Common myeloid progenitor, CD34-positive (primary cell): ENCODE measurements around the gene SLC43A2.

Experiments used
- CTCF ChIA-PET: fragments of 350-600 bp; sonication (Branson Sonifier 250); formaldehyde crosslinking; loops from one replicate; lab custom pipeline; 2021; ENCODE audit warnings: antibody characterized with exemption; lab: Charles Lee
- POLR2A ChIA-PET: fragments of 350-600 bp; sonication (Branson Sonifier 250); formaldehyde crosslinking; loops from one replicate; lab custom pipeline; 2021; ENCODE audit warnings: antibody characterized with exemption; lab: Charles Lee
- DNase-seq, 3 donors: peaks; one replicate each; pipeline versions ENCODE4 v3.0.0 to v3.0.0-alpha.2; 2013
- H3K27ac ChIP-seq, 2 experiments: 1 replicate in 1 of 2; 2 replicates in 1 of 2; pipeline ENCODE4 v1.7.0; 2013; ENCODE audit warnings: inconsistent platforms in 2 of 2, low read length in 2 of 2, mild to moderate bottlenecking in 2 of 2, low read depth in 1 of 2, moderate library complexity in 1 of 2; ENCODE audit not compliant: severe bottlenecking in 2 of 2, insufficient read depth in 1 of 2, poor library complexity in 1 of 2
- H3K27me3 ChIP-seq, 5 experiments: replicated peaks in 2 of 5; 1 replicate in 3 of 5; 2 replicates in 2 of 5; pipeline versions ENCODE4 v1.6.1 to v1.7.0; 2013; ENCODE audit warnings: low read length in 4 of 5, mild to moderate bottlenecking in 2 of 5, moderate library complexity in 2 of 5, inconsistent platforms in 1 of 5; ENCODE audit not compliant: insufficient read depth in 5 of 5, control insufficient read depth in 4 of 5
- H3K36me3 ChIP-seq, 4 experiments: 1 replicate in 2 of 4; 2 replicates in 2 of 4; pipeline versions ENCODE4 v1.6.1 to v1.7.0; 2013; ENCODE audit warnings: low read length in 3 of 4, control low read depth in 1 of 4, mild to moderate bottlenecking in 1 of 4; ENCODE audit not compliant: control insufficient read depth in 4 of 4, insufficient read depth in 4 of 4
- H3K4me1 ChIP-seq, 4 experiments: 1 replicate in 3 of 4; 2 replicates in 1 of 4; pipeline versions ENCODE4 v1.6.1 to v1.7.1; 2013; ENCODE audit warnings: low read length in 3 of 4, mild to moderate bottlenecking in 3 of 4, control low read depth in 1 of 4, inconsistent platforms in 1 of 4, moderate library complexity in 1 of 4; ENCODE audit not compliant: control insufficient read depth in 4 of 4, insufficient read depth in 4 of 4; ENCODE audit errors: control extremely low read depth in 1 of 4
- H3K4me3 ChIP-seq, 7 experiments: 1 replicate in 4 of 7; 2 replicates in 3 of 7; pipeline versions ENCODE4 v1.5.1 to v1.7.0; 2013; ENCODE audit warnings: mild to moderate bottlenecking in 7 of 7, low read length in 6 of 7, moderate library complexity in 6 of 7, inconsistent platforms in 2 of 7, low read depth in 2 of 7, control low read depth in 1 of 7; ENCODE audit not compliant: insufficient read depth in 4 of 7, control insufficient read depth in 1 of 7; ENCODE audit errors: extremely low read depth in 1 of 7
- H3K9me3 ChIP-seq, 5 experiments: 1 replicate in 4 of 5; 2 replicates in 1 of 5; pipeline versions ENCODE4 v1.6.1 to v1.7.1; 2013; ENCODE audit warnings: low read length in 4 of 5, mild to moderate bottlenecking in 2 of 5, inconsistent platforms in 1 of 5, low read depth in 1 of 5, moderate library complexity in 1 of 5; ENCODE audit not compliant: control insufficient read depth in 4 of 5, insufficient read depth in 2 of 5; ENCODE audit errors: control extremely low read depth in 1 of 5
- WGBS: methylation state at CpG from one replicate; pipeline ENCODE4 v1.1.5; 2013; ENCODE audit not compliant: insufficient coverage; 5-methylcytosine and 5-hydroxymethylcytosine counted together

Gene SLC43A2

DNA sequence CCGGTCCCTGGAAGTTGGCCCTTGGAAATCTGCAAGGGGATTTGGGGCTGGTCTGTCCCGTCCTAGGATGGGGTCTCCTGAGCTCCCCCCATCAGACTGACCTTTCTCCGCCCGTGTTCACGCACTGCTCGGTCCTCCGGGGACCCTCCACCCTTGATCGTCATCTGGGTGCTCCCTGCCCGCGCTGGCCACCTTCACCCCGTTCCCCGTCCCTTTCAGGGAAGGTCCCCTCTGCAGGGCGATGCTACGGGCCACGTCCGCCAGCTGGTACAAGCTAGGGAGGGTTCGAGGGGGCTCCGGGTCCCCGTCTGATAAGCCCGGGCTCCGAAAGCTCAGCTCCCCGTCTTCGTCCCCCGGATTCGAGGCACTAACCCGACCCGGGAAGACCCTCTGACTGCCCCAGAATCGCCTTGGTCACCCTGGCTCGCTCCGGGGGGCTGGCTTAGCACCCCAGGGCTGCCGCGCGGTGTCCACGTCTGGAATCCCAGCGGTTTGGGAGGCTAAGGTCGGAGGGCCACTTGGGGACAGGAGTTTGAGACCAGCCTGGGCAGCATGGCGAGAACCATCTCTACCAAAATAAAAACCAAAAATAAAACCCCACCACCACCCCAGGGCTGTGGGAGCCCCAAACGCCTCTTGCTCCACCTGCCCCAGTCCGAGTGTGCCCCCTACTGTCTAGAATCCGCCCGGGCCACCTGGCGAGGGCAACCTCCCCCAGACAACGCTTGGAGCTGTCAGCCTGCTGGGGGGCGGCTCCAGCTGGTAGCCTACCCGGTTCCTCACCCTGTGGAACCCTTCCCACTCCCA lies 1.1 kb upstream of the SLC43A2 start:
- WGBS: 0% methylated on average over 33 of the region's 45 CpGs
- Histone ChIP-seq H3K27ac (peak overlapping the region in 1 of 2 experiments; percentile 68), H3K9me3 (no peaks in the 10 kb centered on the region), H3K4me1 (peaks cover 3 to 58% (median 48%) of the 10 kb centered on the region in 4 experiments), H3K4me3 (peak overlapping the region; percentile 32 to 96 (median 80)), H3K36me3 (peaks cover 0 to 12% (median 2%) of the 10 kb centered on the region in 4 experiments), H3K27me3 (no peaks in the 10 kb centered on the region)
- peak; percentile 76 to 87 (median 84) for DNase-seq
- ChIA-PET CTCF (interaction anchor here (0.6 to 11.2 kb wide), 27 partner anchors 12 to 370 kb away, joined by 3 to 225 read pairs (median 4); partner anchors contain the start of genes RILP and SCARF1), POLR2A (interaction anchor here (0.6 to 4.1 kb wide), 6 partner anchors 15 to 55 kb away, joined by 3 to 40 read pairs (median 4); partner anchors contain the start of gene SCARF1)

GRCh38 chr17:1628856-1629503 lies 346 bp upstream of the SLC43A2 start:
- WGBS: under 1% methylated on average over 51 of the region's 77 CpGs
- H3K4me1 ChIP-seq: peaks cover 3 to 59% (median 50%) of the 10 kb centered on the region in 4 experiments
- ChIA-PET POLR2A (interaction anchor here (0.5 to 4.1 kb wide), 8 partner anchors 16 to 54 kb away, joined by 3 to 40 read pairs (median 4); partner anchors contain the start of genes RILP and SCARF1), CTCF (interaction anchor here (0.6 to 11.2 kb wide), 20 partner anchors 12 to 369 kb away, joined by 3 to 225 read pairs (median 5); partner anchors contain the start of genes RILP and SCARF1)
- no peaks in the 10 kb centered on the region for H3K9me3 ChIP-seq
- peak overlapping the region; percentile 32 to 96 (median 80) for H3K4me3 ChIP-seq
- H3K27me3 ChIP-seq: no peaks in the 10 kb centered on the region
- peak overlapping the region in 1 of 2 experiments; percentile 68 for H3K27ac ChIP-seq
- H3K36me3 ChIP-seq: peaks cover 0 to 6% (median under 1%) of the 10 kb centered on the region in 4 experiments
- peak; percentile 94 to 96 (median 94) for DNase-seq

DNA sequence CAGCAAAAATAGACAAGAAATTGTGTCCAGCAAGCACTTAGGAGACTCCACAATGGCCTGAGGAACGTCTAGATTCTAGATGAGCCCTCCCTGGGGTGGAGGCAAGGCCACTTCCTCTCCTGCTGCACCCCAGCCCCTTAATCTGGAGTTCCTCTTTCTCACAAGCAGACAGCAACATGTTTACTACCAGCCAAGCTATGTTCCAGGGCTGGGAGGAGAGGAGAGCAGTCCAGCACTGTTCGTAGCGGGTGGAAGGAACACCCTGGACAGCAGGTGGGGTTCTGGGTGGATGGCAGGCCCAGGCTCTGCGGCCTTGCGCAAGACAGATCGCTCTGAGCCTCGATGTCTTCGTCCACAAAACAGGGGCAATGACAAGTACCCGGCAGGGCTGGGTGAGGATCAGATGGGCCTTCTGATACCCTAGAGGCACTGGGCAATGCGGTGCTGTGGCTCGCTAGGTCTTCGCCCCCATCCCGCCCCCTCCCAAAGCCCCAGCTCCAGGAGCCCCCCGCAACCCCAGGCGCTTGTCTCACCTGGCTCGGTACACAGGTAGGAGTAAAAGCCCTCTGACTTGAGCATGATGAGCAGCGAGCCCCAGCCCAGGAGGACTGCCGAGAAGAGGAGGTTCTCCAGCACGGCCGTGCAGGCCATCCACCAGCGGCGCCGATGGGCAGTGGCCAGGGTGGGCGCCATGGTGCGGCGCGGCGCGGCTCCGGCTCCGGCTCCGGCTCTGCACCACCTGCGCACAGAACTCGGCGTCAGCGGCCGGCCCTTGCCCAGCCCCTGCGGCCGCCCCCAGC lies 1.3 kb downstream of the SLC43A2 start:
- no peaks in the 10 kb centered on the region for H3K9me3 ChIP-seq
- H3K4me3 ChIP-seq: peak overlapping the region; percentile 32 to 96 (median 80)
- H3K36me3 ChIP-seq: peaks cover 0 to 6% (median 2%) of the 10 kb centered on the region in 4 experiments
- no peaks in the 10 kb centered on the region for H3K27me3 ChIP-seq
- H3K27ac ChIP-seq: peak overlapping the region in 1 of 2 experiments; percentile 65
- peak; percentile 75 to 92 (median 88) for DNase-seq
- POLR2A ChIA-PET: interaction anchor here (0.5 to 4.1 kb wide), 7 partner anchors 22 to 209 kb away, joined by 3 to 40 read pairs (median 5); partner anchors contain the start of gene RILP
- CTCF ChIA-PET: interaction anchor here (1.3 to 11.2 kb wide), 8 partner anchors 8 to 71 kb away, joined by 3 to 225 read pairs (median 6); partner anchors contain the start of genes RILP and SCARF1
- 0% methylated on average over 34 of the region's 39 CpGs for WGBS
- H3K4me1 ChIP-seq: peaks cover 3 to 59% (median 50%) of the 10 kb centered on the region in 4 experiments

DNA sequence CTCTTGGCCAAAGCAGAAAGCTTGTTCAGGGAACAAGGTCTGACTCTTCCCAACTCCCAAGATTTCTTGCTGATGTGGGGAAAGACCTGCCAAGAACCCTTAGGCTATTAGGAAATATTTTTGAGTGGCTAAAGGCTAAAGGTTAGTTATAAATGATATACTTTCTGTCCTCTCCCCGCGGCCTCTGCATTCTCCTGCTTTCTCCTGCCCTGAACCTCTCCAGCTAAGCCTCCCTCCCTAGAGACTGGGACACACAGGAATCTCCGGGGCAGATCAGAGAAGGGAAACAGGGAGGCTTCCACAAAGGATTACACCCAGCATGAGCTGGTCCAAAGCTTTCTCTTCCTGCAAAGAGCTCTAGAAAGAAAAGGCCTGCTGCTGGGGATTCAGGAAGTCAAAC lies 2.3 kb downstream of the SLC43A2 start:
- no peak overlapping the region for H3K27ac ChIP-seq

GRCh38 chr17:1625581-1625980 lies 3.1 kb downstream of the SLC43A2 start:
- Histone ChIP-seq H3K27me3 (no peaks in the 10 kb centered on the region), H3K9me3 (no peaks in the 10 kb centered on the region), H3K4me1 (peaks cover 3 to 54% (median 49%) of the 10 kb centered on the region in 4 experiments), H3K4me3 (peak overlapping the region in 2 of 7 experiments; percentile 0 to 3), H3K27ac (no peak overlapping the region), H3K36me3 (peaks cover 0 to 9% (median 3%) of the 10 kb centered on the region in 4 experiments)
- POLR2A ChIA-PET: interaction anchor here (1.2 to 2.7 kb wide), 3 partner anchors 32 to 51 kb away, joined by 5 to 17 read pairs (median 7); no protein-coding TSS in a partner anchor
- peak in 2 of 3 donors; percentile 27 to 34 for DNase-seq
- WGBS: 65% methylated on average over 3 of the region's 6 CpGs
- CTCF ChIA-PET: interaction anchor here (1.0 to 11.2 kb wide), 8 partner anchors 9 to 69 kb away, joined by 3 to 225 read pairs (median 6); partner anchors contain the start of genes RILP and SCARF1

More for the DNA sequence above, 2.3 kb downstream of the SLC43A2 start:
- ChIA-PET POLR2A (interaction anchor here (2.1 to 2.7 kb wide), 2 partner anchors 33 to 49 kb away, joined by 5 to 17 read pairs; no protein-coding TSS in a partner anchor), CTCF (interaction anchor here (1.3 to 11.2 kb wide), 8 partner anchors 9 to 70 kb away, joined by 3 to 225 read pairs (median 6); partner anchors contain the start of genes RILP and SCARF1)
- 92% methylated on average over 1 of the region's 3 CpGs for WGBS
- peaks cover 3 to 54% (median 49%) of the 10 kb centered on the region in 4 experiments for H3K4me1 ChIP-seq
- peak overlapping the region in 4 of 7 experiments; percentile 13 to 96 (median 76) for H3K4me3 ChIP-seq
- H3K9me3 ChIP-seq: no peaks in the 10 kb centered on the region
- H3K36me3 ChIP-seq: peaks cover 0 to 9% (median 3%) of the 10 kb centered on the region in 4 experiments
- DNase-seq: no peak
- H3K27me3 ChIP-seq: no peaks in the 10 kb centered on the region
